Measurements from ENCODE around the gene RHOBTB1.

Gene RHOBTB1

DNA sequence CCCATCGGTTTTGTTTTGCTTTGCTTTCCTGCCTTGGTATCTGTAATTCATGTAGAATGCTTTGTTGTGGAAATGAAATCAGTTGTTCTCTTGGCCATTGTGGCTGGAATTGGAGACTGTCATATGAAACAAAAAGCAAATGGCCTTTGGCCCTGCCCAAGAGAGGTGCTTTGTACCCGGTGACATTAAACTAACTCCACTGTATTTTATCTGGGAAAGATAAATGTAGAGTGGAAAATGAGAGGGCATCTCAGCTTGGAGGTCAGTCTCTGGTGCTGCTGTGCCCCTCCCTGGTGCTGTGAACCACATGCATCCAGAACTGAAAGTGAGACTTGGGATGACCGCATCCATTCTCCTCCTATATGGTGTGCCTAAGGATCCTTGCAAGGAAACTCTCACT is 90.3 kb downstream of the RHOBTB1 start:
- TF ChIP-seq CTCF (IDR thresholded peaks at IDR 0.05; ENCODE audit: borderline replicate concordance, insufficient read depth, low read depth, low read length): no peak
- no peak overlapping the region for H3K4me3 ChIP-seq (ENCODE audit: low read depth, low read length)

DNA sequence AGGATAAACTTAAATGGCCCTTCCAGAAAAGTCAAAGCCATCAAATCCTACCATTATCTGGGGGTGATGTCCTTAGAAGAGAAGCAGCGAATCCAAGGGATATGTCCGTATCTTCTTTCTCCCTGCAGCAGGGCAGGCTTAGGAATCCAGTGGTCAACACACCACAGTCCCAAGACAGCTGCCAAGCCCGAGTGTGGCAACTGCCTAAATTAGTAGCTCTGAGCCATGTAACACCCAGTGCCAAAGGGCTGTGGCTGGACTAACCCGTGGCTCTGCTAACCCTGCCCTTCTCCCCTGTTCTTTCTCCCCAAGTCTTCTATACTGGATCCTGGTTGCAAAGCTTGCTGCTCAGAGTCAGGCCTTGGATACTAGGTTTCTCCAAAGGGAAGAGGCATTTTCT is 90.9 kb downstream of the RHOBTB1 start:
- no peak for TF ChIP-seq CTCF (IDR thresholded peaks at IDR 0.05; ENCODE audit: borderline replicate concordance, insufficient read depth, low read depth, low read length)

DNA sequence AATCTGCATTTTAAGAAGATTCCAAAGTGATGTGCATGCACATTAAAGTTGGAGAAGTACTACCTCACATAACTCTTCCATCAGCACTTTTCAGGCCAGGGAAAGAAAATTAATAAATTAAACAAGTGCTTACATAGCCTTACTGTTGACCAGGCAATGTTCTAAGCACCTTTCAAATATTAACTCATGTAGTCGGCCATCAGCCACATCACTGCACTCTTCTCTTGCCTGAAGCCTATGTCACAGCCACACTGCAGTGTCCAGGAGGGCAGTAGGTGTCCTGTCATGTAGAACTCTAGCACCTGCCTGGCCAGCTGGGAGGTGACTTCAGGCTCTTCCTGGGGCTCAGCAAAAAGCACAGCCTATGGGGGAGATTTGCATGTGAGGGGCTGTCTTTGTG is 94.2 kb downstream of the RHOBTB1 start:
- H3K4me3 ChIP-seq (ENCODE audit: low read depth, low read length): no peak overlapping the region
- no peak for TF ChIP-seq CTCF (IDR thresholded peaks at IDR 0.05; ENCODE audit: borderline replicate concordance, insufficient read depth, low read depth, low read length)

More for the DNA sequence above, 90.9 kb downstream of the RHOBTB1 start:
- no peak overlapping the region for H3K4me3 ChIP-seq (ENCODE audit: low read depth, low read length)

DNA sequence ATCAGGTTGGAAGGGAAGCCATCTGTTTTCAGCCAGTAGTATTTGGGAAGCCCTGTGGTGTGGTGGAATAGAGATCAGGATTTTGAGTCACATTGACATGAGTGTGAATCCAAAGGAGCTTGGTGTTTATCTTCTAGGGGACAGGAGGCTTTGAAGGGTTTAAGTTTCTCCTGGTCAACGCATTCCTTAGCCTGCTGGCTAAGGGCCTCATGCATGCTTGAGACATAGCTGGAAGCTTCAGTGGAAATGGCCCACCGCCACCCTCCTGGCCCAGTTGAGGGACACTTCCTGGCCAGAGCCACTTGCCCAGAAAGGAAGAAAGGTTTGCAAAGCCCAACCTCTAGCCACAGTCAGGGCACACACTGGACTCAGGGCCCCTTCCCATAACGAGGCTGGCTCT is 94.8 kb downstream of the RHOBTB1 start:
- H3K4me3 ChIP-seq (ENCODE audit: low read depth, low read length): no peak overlapping the region
- no peak for TF ChIP-seq CTCF (IDR thresholded peaks at IDR 0.05; ENCODE audit: borderline replicate concordance, insufficient read depth, low read depth, low read length)

- TF ChIP-seq CTCF (IDR thresholded peaks at IDR 0.05; ENCODE audit: borderline replicate concordance, insufficient read depth, low read depth, low read length): no peak
- no peak overlapping the region for H3K4me3 ChIP-seq (ENCODE audit: low read depth, low read length)
Measured at GRCh38 chr10:60848680-60849079, 95.3 kb downstream of the RHOBTB1 start.

- no peak for TF ChIP-seq CTCF (IDR thresholded peaks at IDR 0.05; ENCODE audit: borderline replicate concordance, insufficient read depth, low read depth, low read length)
- no peak overlapping the region for H3K4me3 ChIP-seq (ENCODE audit: low read depth, low read length)
Measured at GRCh38 chr10:60848126-60848525, 95.9 kb downstream of the RHOBTB1 start.

- no peak overlapping the region for H3K4me3 ChIP-seq (ENCODE audit: low read depth, low read length)
- TF ChIP-seq CTCF (IDR thresholded peaks at IDR 0.05; ENCODE audit: borderline replicate concordance, insufficient read depth, low read depth, low read length): no peak
Measured at GRCh38 chr10:60846173-60846572, 97.8 kb downstream of the RHOBTB1 start.

Data from GM12875 (cell line).